HG02588 (cell line): ENCODE results near the gene ST6GALNAC2.
"Not testable (repeated sequence)": the region's sequence is repeated elsewhere in the genome, so short reads cannot be mapped to it uniquely, and the experiment has no call there.

ENCODE experiments used
- ATAC-seq: cut with Tn5 transposase; IDR thresholded peaks from one replicate; pipeline ENCODE4 v1.9.1; 2021; ENCODE audit warnings: mild to moderate bottlenecking, moderate library complexity; ENCODE audit not compliant: unreplicated experiment

ST6GALNAC2 gene

GRCh38 chr17:76540381-76541300, 45.0 kb downstream of the ST6GALNAC2 start:
- no peak for ATAC-seq

- ATAC-seq = no peak
Observed at GRCh38 chr17:76539631-76540271, 45.9 kb downstream of the ST6GALNAC2 start, which contains the start of gene PRCD. Gene PRCD (plus strand): TSS chr17:76540044. CDS start chr17:76540142, 98 bp downstream.

- no peak for ATAC-seq
Observed at GRCh38 chr17:76538941-76539570, 46.6 kb downstream of the ST6GALNAC2 start.

GRCh38 chr17:76538281-76538931, 47.3 kb downstream of the ST6GALNAC2 start:
- ATAC-seq = no peak

- ATAC-seq = no peak
Observed at GRCh38 chr17:76537578-76538280, 47.9 kb downstream of the ST6GALNAC2 start, which contains the start of gene CYGB. Gene CYGB (minus strand): TSS chr17:76537709. CDS start chr17:76537542, 167 bp downstream.

- ATAC-seq = no peak
Observed at GRCh38 chr17:76537288-76537577, 48.4 kb downstream of the ST6GALNAC2 start.

- ATAC-seq = no peak
Observed at GRCh38 chr17:76536511-76537287, 49.0 kb downstream of the ST6GALNAC2 start.

- no peak for ATAC-seq
Observed at GRCh38 chr17:76535788-76536510, 49.7 kb downstream of the ST6GALNAC2 start.

- ATAC-seq = no peak
Observed at GRCh38 chr17:76534831-76535732, 50.6 kb downstream of the ST6GALNAC2 start.

- ATAC-seq = not testable (repeated sequence)
Observed at GRCh38 chr17:76533640-76534359, 51.9 kb downstream of the ST6GALNAC2 start.

GRCh38 chr17:76532072-76532651, 53.5 kb downstream of the ST6GALNAC2 start:
- ATAC-seq = no peak

GRCh38 chr17:76531486-76532038, 54.1 kb downstream of the ST6GALNAC2 start:
- no peak for ATAC-seq

- no peak for ATAC-seq
Observed at GRCh38 chr17:76530811-76531485, 54.7 kb downstream of the ST6GALNAC2 start.

- no peak for ATAC-seq
Observed at GRCh38 chr17:76530095-76530723, 55.5 kb downstream of the ST6GALNAC2 start.

GRCh38 chr17:76529224-76530094, 56.2 kb downstream of the ST6GALNAC2 start:
- ATAC-seq = no peak
